22Rv1 (cell line): Measurements from ENCODE around the gene AIG1.
"Not testable (repeated sequence)": the region's sequence is repeated elsewhere in the genome, so short reads cannot be mapped to it uniquely, and the experiment has no call there.

Source experiments
- H3K27ac ChIP-seq: fragments of 450-650 bp; 2 replicates; pipeline ENCODE4 v1.5.1; 2017
- CTCF ChIP-seq: fragments of 450-650 bp; IDR thresholded peaks from 2 replicates; pipeline ENCODE4 v1.5.1; 2017; ENCODE audit warnings: mild to moderate bottlenecking
- ZFX ChIP-seq: fragments of 450-650 bp; IDR thresholded peaks from 2 replicates; pipeline ENCODE4 v1.6.1; 2017; ENCODE audit warnings: antibody characterized with exemption, borderline replicate concordance

The AIG1 gene

GRCh38 chr6:143060806-143061596, at the start of gene AIG1:
Gene AIG1 (plus strand): TSS chr6:143060889. CDS start chr6:143060926, 37 bp downstream.
- H3K27ac ChIP-seq: peak within 1 kb of the TSS; percentile 67
- no peak for TF ChIP-seq ZFX
- no peak for TF ChIP-seq CTCF

- TF ChIP-seq ZFX (no peak), CTCF (no peak)
- no peak overlapping the region for H3K27ac ChIP-seq
These were observed 45.9 kb upstream of the AIG1 start for GRCh38 chr6:143014764-143015163.

GRCh38 chr6:143015300-143015706, 45.4 kb upstream of the AIG1 start:
- no peak overlapping the region for H3K27ac ChIP-seq
- no peak for TF ChIP-seq CTCF
- TF ChIP-seq ZFX: no peak

- TF ChIP-seq ZFX (no peak), CTCF (no peak)
- H3K27ac ChIP-seq: no peak overlapping the region
These were observed 41.7 kb upstream of the AIG1 start for GRCh38 chr6:143018955-143019354.

GRCh38 chr6:143020862-143021261, 39.8 kb upstream of the AIG1 start:
- not testable (repeated sequence) for H3K27ac ChIP-seq

GRCh38 chr6:143021543-143021942, 39.1 kb upstream of the AIG1 start:
- TF ChIP-seq CTCF (no peak), ZFX (no peak)
- no peak overlapping the region for H3K27ac ChIP-seq

GRCh38 chr6:143022587-143022986, 38.1 kb upstream of the AIG1 start:
- H3K27ac ChIP-seq: no peak overlapping the region
- TF ChIP-seq CTCF: no peak

- TF ChIP-seq CTCF (no peak), ZFX (no peak)
- no peak overlapping the region for H3K27ac ChIP-seq
These were observed 37.0 kb upstream of the AIG1 start for GRCh38 chr6:143023695-143024094.
